Body of pancreas (tissue), 4 donors: ENCODE measurements around the gene EPN1.
"Not testable (repeated sequence)": the region's sequence is repeated elsewhere in the genome, so short reads cannot be mapped to it uniquely, and the experiment has no call there.

Experiments used
- POLR2A ChIP-seq, 3 donors: fragments of 450-650 bp; IDR thresholded peaks; one replicate each; pipeline ENCODE4 v1.6.1; 2016; ENCODE audit warnings: antibody characterized with exemption in 3 of 3, mild to moderate bottlenecking in 2 of 3
- TF ChIP-seq, protein P1 (sequence below), 7 experiments: fragments of 450-650 bp in 4 of 7; fragments of 200-600 bp in 3 of 7; sonication (generic) in 3 of 7; IDR thresholded peaks; one replicate each; pipeline ENCODE4 v1.5.1; 2016 to 2019; ENCODE audit warnings: antibody characterized with exemption in 7 of 7

DNA sequence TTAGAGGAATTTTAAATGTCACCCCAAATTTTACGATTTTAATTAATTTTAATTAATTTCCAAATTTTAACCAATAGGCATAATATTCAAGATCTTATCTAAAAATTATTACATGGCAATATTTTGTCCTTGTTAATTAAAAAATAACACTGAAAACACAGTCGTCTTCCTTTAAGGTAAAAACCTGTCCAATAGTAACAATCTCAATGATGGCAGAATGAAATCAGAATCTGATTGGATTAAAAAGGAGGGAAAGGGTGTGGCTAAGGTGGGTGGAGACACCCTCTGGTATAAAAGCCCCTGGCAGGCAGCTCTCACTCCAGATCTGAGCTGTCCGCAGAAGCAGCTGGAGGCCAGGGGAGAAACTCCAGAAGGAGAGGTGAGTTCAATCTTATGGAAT is 83.8 kb downstream of the EPN1 start, which contains the start of gene RFPL4A:
- TF ChIP-seq, protein P1, sequence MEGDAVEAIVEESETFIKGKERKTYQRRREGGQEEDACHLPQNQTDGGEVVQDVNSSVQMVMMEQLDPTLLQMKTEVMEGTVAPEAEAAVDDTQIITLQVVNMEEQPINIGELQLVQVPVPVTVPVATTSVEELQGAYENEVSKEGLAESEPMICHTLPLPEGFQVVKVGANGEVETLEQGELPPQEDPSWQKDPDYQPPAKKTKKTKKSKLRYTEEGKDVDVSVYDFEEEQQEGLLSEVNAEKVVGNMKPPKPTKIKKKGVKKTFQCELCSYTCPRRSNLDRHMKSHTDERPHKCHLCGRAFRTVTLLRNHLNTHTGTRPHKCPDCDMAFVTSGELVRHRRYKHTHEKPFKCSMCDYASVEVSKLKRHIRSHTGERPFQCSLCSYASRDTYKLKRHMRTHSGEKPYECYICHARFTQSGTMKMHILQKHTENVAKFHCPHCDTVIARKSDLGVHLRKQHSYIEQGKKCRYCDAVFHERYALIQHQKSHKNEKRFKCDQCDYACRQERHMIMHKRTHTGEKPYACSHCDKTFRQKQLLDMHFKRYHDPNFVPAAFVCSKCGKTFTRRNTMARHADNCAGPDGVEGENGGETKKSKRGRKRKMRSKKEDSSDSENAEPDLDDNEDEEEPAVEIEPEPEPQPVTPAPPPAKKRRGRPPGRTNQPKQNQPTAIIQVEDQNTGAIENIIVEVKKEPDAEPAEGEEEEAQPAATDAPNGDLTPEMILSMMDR (IDR thresholded peaks at IDR 0.05), result not testable (repeated sequence)
- TF ChIP-seq POLR2A (IDR thresholded peaks at IDR 0.05), result not testable (repeated sequence)
